PC-3 (cell line): Measurements from ENCODE around the gene ZNF148. TPM values are rescaled to one million over a fixed set of nuclear protein-coding genes. Genes with fewer than 3 reads are reported as not detected.

ENCODE experiments used
- ATAC-seq: fragments of 200-7000 bp; cut with Tn5 transposase; 2 replicates; pipeline ENCODE4 v1.9.1; 2020; ENCODE audit warnings: mild to moderate bottlenecking, moderate library complexity
- BruUV-seq: library from RNA; stranded (reverse); fragments of 400-500 nt; replicated peaks from 2 replicates; lab custom pipeline; 2021; lab: Mats Ljungman, UMichigan
- CTCF ChIA-PET: fragments of 300-600 bp; sonication (Branson Sonifier 250); formaldehyde crosslinking; loops from one replicate; lab custom pipeline; 2022; ENCODE audit warnings: antibody characterized with exemption; lab: Charles Lee
- POLR2A ChIA-PET: fragments of 300-600 bp; sonication (Branson Sonifier 250); formaldehyde crosslinking; loops from one replicate; lab custom pipeline; 2022; ENCODE audit warnings: antibody characterized with exemption; ENCODE audit not compliant: unreplicated experiment; lab: Charles Lee
- DNase-seq: peaks from one replicate; pipeline ENCODE4 v3.0.0-alpha.2; 2015
- H2AFZ ChIP-seq: fragments of 300-600 bp; sonication (generic); 2 replicates; pipeline ENCODE4 v1.6.0; 2016; ENCODE audit warnings: antibody characterized with exemption, low read length
- H3F3A ChIP-seq: fragments of 300-600 bp; sonication (generic); one replicate; pipeline ENCODE4 v1.6.0; 2017; ENCODE audit warnings: antibody characterized with exemption, low read length, control low read depth, mild to moderate bottlenecking; ENCODE audit not compliant: unreplicated experiment
- H3K27ac ChIP-seq: fragments of 300-600 bp; sonication (generic); 2 replicates; pipeline ENCODE4 v1.5.1; 2016; ENCODE audit warnings: mild to moderate bottlenecking, low read length
- H3K27me3 ChIP-seq: fragments of 300-600 bp; sonication (generic); 2 replicates; pipeline ENCODE4 v1.6.1; 2016; ENCODE audit warnings: low read length, mixed read lengths
- H3K36me3 ChIP-seq: fragments of 300-600 bp; sonication (generic); 2 replicates; pipeline ENCODE4 v1.6.1; 2016; ENCODE audit warnings: low read depth, mixed run types, low read length, mixed read lengths
- H3K4me1 ChIP-seq: fragments of 300-600 bp; sonication (generic); 2 replicates; pipeline ENCODE4 v1.5.1; 2016; ENCODE audit warnings: low read length; ENCODE audit not compliant: insufficient read depth
- H3K4me2 ChIP-seq: fragments of 300-600 bp; sonication (generic); 2 replicates; pipeline ENCODE4 v1.6.0; 2016; ENCODE audit warnings: low read length
- H3K4me3 ChIP-seq: fragments of 300-600 bp; sonication (generic); 2 replicates; pipeline ENCODE4 v1.5.1; 2016; ENCODE audit warnings: mild to moderate bottlenecking, low read length, mixed read lengths
- H3K79me2 ChIP-seq: fragments of 300-600 bp; sonication (generic); 2 replicates; pipeline ENCODE4 v1.6.1; 2017; ENCODE audit warnings: low read length, mixed read lengths
- H3K9ac ChIP-seq: fragments of 300-600 bp; sonication (generic); 2 replicates; pipeline ENCODE4 v1.6.0; 2016; ENCODE audit warnings: mild to moderate bottlenecking, low read length
- H3K9me2 ChIP-seq: fragments of 300-600 bp; sonication (generic); replicated peaks from 2 replicates; pipeline ENCODE4 v1.6.1; 2016; ENCODE audit warnings: mixed run types, low read length, mixed read lengths
- H3K9me3 ChIP-seq: fragments of 300-600 bp; sonication (generic); 2 replicates; pipeline ENCODE4 v1.6.1; 2016; ENCODE audit warnings: low read length, mixed read lengths
- H4K20me1 ChIP-seq: fragments of 300-600 bp; sonication (generic); 2 replicates; pipeline ENCODE4 v1.6.1; 2016; ENCODE audit warnings: low read length, mixed read lengths
- CTCF ChIP-seq: fragments of 300-600 bp; sonication (generic); conservative IDR thresholded peaks from 2 replicates; pipeline ENCODE4 v1.5.1; 2017; ENCODE audit warnings: antibody characterized with exemption, low read depth, mild to moderate bottlenecking, low read length
- EZH2 ChIP-seq: fragments of 300-600 bp; sonication (generic); IDR thresholded peaks from one replicate; pipeline ENCODE4 v1.6.1; 2017; ENCODE audit warnings: antibody characterized with exemption, mild to moderate bottlenecking, low read length; ENCODE audit not compliant: unreplicated experiment
- EZH2phosphoT487 ChIP-seq: fragments of 300-600 bp; sonication (generic); IDR thresholded peaks from 2 replicates; pipeline ENCODE4 v1.6.1; 2018; ENCODE audit warnings: mild to moderate bottlenecking, antibody characterized with exemption, low read length, borderline replicate concordance
- intact Hi-C: fragments of 100-400 bp; cut with micrococcal nuclease; formaldehyde crosslinking; loops from 2 replicates; pipeline ENCODE4 v1.9.0; 2023
- total RNA-seq: library from RNA; depleted of rRNA; stranded (reverse); fragments of >200 nt; gene quantifications from 2 replicates; pipeline ENCODE4 v1.2.3, GENCODE V29; 2014

ZNF148 gene
- total RNA-seq, 1 experiment from 2014 or later, result 18.1 TPM

- intact Hi-C loops, result no loop called here
- Histone ChIP-seq H4K20me1 (no peaks in the 10 kb centered on the region), H3K9me3 (no peaks in the 10 kb centered on the region), H3K4me1 (peaks cover 32% of the 10 kb centered on the region), H3F3A (no peaks in the 10 kb centered on the region), H2AFZ (peak within 1 kb of the TSS; percentile 98), H3K4me2 (peak within 1 kb of the TSS; percentile 92), H3K9me2 (no peaks in the 10 kb centered on the region), H3K36me3 (no peaks in the 10 kb centered on the region; the same call in 1 of the 2 replicates), H3K27ac (no peak within 1 kb of the TSS), H3K27me3 (no peaks in the 10 kb centered on the region), H3K79me2 (peaks cover 9% of the 10 kb centered on the region; the same call in 1 of the 2 replicates), H3K4me3 (peak within 1 kb of the TSS; percentile 79), H3K9ac (peak within 1 kb of the TSS; percentile 91)
- ATAC-seq, result peak; percentile 70
- ChIA-PET CTCF (no interaction called here), POLR2A (interaction anchor here (0.6 kb wide), 1 partner anchor 143 kb away, joined by 8 read pairs; no protein-coding TSS in a partner anchor)
- TF ChIP-seq EZH2phosphoT487, result no peak
- TF ChIP-seq CTCF, result no peak
- TF ChIP-seq EZH2, result no peak
- no TSS peak for BruUV-seq
- DNase-seq, result peak; percentile 7
These were observed 162.4 kb downstream of the ZNF148 start, which contains the start of gene SLC12A8 for GRCh38 chr3:125212509-125213363. Gene SLC12A8, minus strand, starts transcription at chr3:125212748. Its CDS starts 1,399 bp downstream, at chr3:125211349.

- intact Hi-C loops, result no loop called here
- H3K27me3 ChIP-seq, result no peaks in the 10 kb centered on the region
- peak overlapping the region; percentile 92 for H3K4me2 ChIP-seq
- ChIA-PET CTCF (no interaction called here), POLR2A (interaction anchor here (0.6 kb wide), 1 partner anchor 143 kb away, joined by 8 read pairs; no protein-coding TSS in a partner anchor)
- BruUV-seq, result no TSS peak
- no peaks in the 10 kb centered on the region for H3K9me3 ChIP-seq
- H3F3A ChIP-seq, result no peaks in the 10 kb centered on the region
- no peaks in the 10 kb centered on the region for H4K20me1 ChIP-seq
- no peaks in the 10 kb centered on the region; the same call in 1 of the 2 replicates for H3K36me3 ChIP-seq
- peak overlapping the region; percentile 98 for H2AFZ ChIP-seq
- ATAC-seq (peak; percentile 58), DNase-seq (peak; percentile 20)
- H3K79me2 ChIP-seq, result peaks cover 9% of the 10 kb centered on the region; the same call in 1 of the 2 replicates
- H3K9me2 ChIP-seq, result no peaks in the 10 kb centered on the region
- H3K4me1 ChIP-seq, result peaks cover 32% of the 10 kb centered on the region
- peak overlapping the region; percentile 79 for H3K4me3 ChIP-seq
- peak overlapping the region; percentile 91 for H3K9ac ChIP-seq
- no peak for TF ChIP-seq EZH2phosphoT487
- TF ChIP-seq CTCF, result no peak
- H3K27ac ChIP-seq, result no peak overlapping the region
These were observed 163.0 kb downstream of the ZNF148 start for GRCh38 chr3:125212091-125212508.
